HG03139 (cell line): ENCODE data around the gene HECTD4.

Experiments used
- ATAC-seq: cut with Tn5 transposase; IDR thresholded peaks from one replicate; pipeline ENCODE4 v1.9.1; 2021; ENCODE audit not compliant: unreplicated experiment

Gene HECTD4

GRCh38 chr12:112217647-112218046 is 164.6 kb downstream of the HECTD4 start:
- no peak for ATAC-seq

- no peak for ATAC-seq
These were observed 166.0 kb downstream of the HECTD4 start for GRCh38 chr12:112216223-112216622.

- ATAC-seq = no peak
These were observed 168.2 kb downstream of the HECTD4 start for GRCh38 chr12:112214064-112214463.

GRCh38 chr12:112208301-112208910 is 173.8 kb downstream of the HECTD4 start:
- ATAC-seq = no peak

- ATAC-seq = no peak
These were observed 174.8 kb downstream of the HECTD4 start for GRCh38 chr12:112207397-112207924.

- ATAC-seq = no peak
These were observed 175.3 kb downstream of the HECTD4 start for GRCh38 chr12:112206944-112207343.

GRCh38 chr12:112199136-112199535 is 183.1 kb downstream of the HECTD4 start:
- ATAC-seq = no peak

GRCh38 chr12:112198120-112198733 is 184.0 kb downstream of the HECTD4 start:
- no peak for ATAC-seq

- ATAC-seq = no peak
These were observed 185.9 kb downstream of the HECTD4 start for GRCh38 chr12:112196196-112196875.

- no peak for ATAC-seq
These were observed 187.5 kb downstream of the HECTD4 start for GRCh38 chr12:112194601-112195247.

- ATAC-seq = no peak
These were observed 189.8 kb downstream of the HECTD4 start for GRCh38 chr12:112192475-112192874.

- no peak for ATAC-seq
These were observed 190.3 kb downstream of the HECTD4 start for GRCh38 chr12:112191840-112192321.

GRCh38 chr12:112191201-112191600 is 191.0 kb downstream of the HECTD4 start:
- no peak for ATAC-seq

- no peak for ATAC-seq
These were observed 191.8 kb downstream of the HECTD4 start for GRCh38 chr12:112190231-112191025.

- no peak for ATAC-seq
These were observed 194.0 kb downstream of the HECTD4 start for GRCh38 chr12:112188130-112188830.

GRCh38 chr12:112185093-112185923 is 196.9 kb downstream of the HECTD4 start:
- no peak for ATAC-seq

- ATAC-seq = no peak
These were observed 198.0 kb downstream of the HECTD4 start for GRCh38 chr12:112184056-112184887.
